Neural crest cell (in vitro differentiated cells): ENCODE results near the gene LDLRAD1. TPM values are rescaled to one million over a fixed set of nuclear protein-coding genes. Genes with fewer than 3 reads are reported as not detected.
A peak's percentile ranks its signal among the peaks of the same experiment; 100 is the strongest.
"Not testable (repeated sequence)": the region's sequence is repeated elsewhere in the genome, so short reads cannot be mapped to it uniquely, and the experiment has no call there.

Experiments
- DNase-seq: peaks from one replicate; pipeline ENCODE4 v3.0.0; 2021; ENCODE audit warnings: low read depth, mixed read lengths, low spot score
- H3K27ac Mint-ChIP-seq: one replicate; pipeline ENCODE4 v1.8.0; 2021; ENCODE audit warnings: mild to moderate bottlenecking, mixed read lengths; ENCODE audit not compliant: unreplicated experiment
- H3K27me3 Mint-ChIP-seq: 2 replicates; pipeline ENCODE4 v1.8.0; 2021; ENCODE audit warnings: low read depth, mild to moderate bottlenecking, mixed read lengths
- H3K36me3 Mint-ChIP-seq: 2 replicates; pipeline ENCODE4 v1.8.0; 2021; ENCODE audit warnings: low read depth, mild to moderate bottlenecking, mixed read lengths
- H3K4me1 Mint-ChIP-seq: 2 replicates; pipeline ENCODE4 v1.8.0; 2021; ENCODE audit warnings: mixed read lengths
- H3K4me3 Mint-ChIP-seq: one replicate; pipeline ENCODE4 v1.8.0; 2021; ENCODE audit warnings: mild to moderate bottlenecking, mixed read lengths
- H3K9me3 Mint-ChIP-seq: 2 replicates; pipeline ENCODE4 v1.8.0; 2021; ENCODE audit warnings: mixed read lengths
- CTCF ChIP-seq: fragments of 200-600 bp; sonication (generic); conservative IDR thresholded peaks from 2 replicates; pipeline ENCODE4 v1.5.0; 2021; ENCODE audit warnings: antibody characterized with exemption, mild to moderate bottlenecking
- total RNA-seq: library from RNA; stranded (reverse); gene quantifications from 2 replicates; pipeline ENCODE4 v1.2.1, GENCODE V29; 2021

LDLRAD1 gene
- total RNA-seq, 1 donor from 2014 or later = not detected

- no peaks in the 10 kb centered on the region for H3K4me1 Mint-ChIP-seq
- H3K27me3 Mint-ChIP-seq = peaks cover 6% of the 10 kb centered on the region
- no peak overlapping the region for H3K4me3 Mint-ChIP-seq
- no peak for DNase-seq
- no peaks in the 10 kb centered on the region for H3K36me3 Mint-ChIP-seq
- no peak for TF ChIP-seq CTCF
- H3K9me3 Mint-ChIP-seq = no peaks in the 10 kb centered on the region
- no peak overlapping the region for H3K27ac Mint-ChIP-seq
Measured at GRCh38 chr1:53995683-53996082, 22.3 kb downstream of the LDLRAD1 start.

GRCh38 chr1:53994516-53994915 lies 23.5 kb downstream of the LDLRAD1 start:
- H3K4me1 Mint-ChIP-seq, H3K9me3 Mint-ChIP-seq, H3K36me3 Mint-ChIP-seq, DNase-seq, H3K27ac Mint-ChIP-seq, H3K4me3 Mint-ChIP-seq, H3K27me3 Mint-ChIP-seq: not testable (repeated sequence)

GRCh38 chr1:53992085-53992874 lies 25.7 kb downstream of the LDLRAD1 start:
- no peaks in the 10 kb centered on the region for H3K36me3 Mint-ChIP-seq
- no peak overlapping the region for H3K27ac Mint-ChIP-seq
- no peak for DNase-seq
- no peaks in the 10 kb centered on the region for H3K4me1 Mint-ChIP-seq
- peak; percentile 51 for TF ChIP-seq CTCF
- H3K4me3 Mint-ChIP-seq = no peak overlapping the region
- no peaks in the 10 kb centered on the region for H3K9me3 Mint-ChIP-seq
- peaks cover 2% of the 10 kb centered on the region for H3K27me3 Mint-ChIP-seq

GRCh38 chr1:53987880-53988279 lies 30.1 kb downstream of the LDLRAD1 start:
- Mint-ChIP-seq H3K4me3 (no peak overlapping the region), H3K36me3 (no peaks in the 10 kb centered on the region), H3K27me3 (no peaks in the 10 kb centered on the region), H3K4me1 (peaks cover 1% of the 10 kb centered on the region), H3K27ac (no peak overlapping the region), H3K9me3 (no peaks in the 10 kb centered on the region)
- TF ChIP-seq CTCF = no peak
- no peak for DNase-seq

GRCh38 chr1:53986458-53986857 lies 31.5 kb downstream of the LDLRAD1 start:
- H3K4me3 Mint-ChIP-seq = no peak overlapping the region
- DNase-seq = no peak
- H3K36me3 Mint-ChIP-seq = no peaks in the 10 kb centered on the region
- H3K27ac Mint-ChIP-seq = no peak overlapping the region
- no peak for TF ChIP-seq CTCF
- peaks cover 10% of the 10 kb centered on the region for H3K4me1 Mint-ChIP-seq
- no peaks in the 10 kb centered on the region for H3K9me3 Mint-ChIP-seq
- H3K27me3 Mint-ChIP-seq = no peaks in the 10 kb centered on the region

- DNase-seq = no peak
Measured at GRCh38 chr1:53984726-53985125, 33.3 kb downstream of the LDLRAD1 start.

More at GRCh38 chr1:53984726-53985125, 33.3 kb downstream of the LDLRAD1 start:
- TF ChIP-seq CTCF = no peak
- Mint-ChIP-seq H3K9me3 (no peaks in the 10 kb centered on the region), H3K4me1 (peaks cover 10% of the 10 kb centered on the region), H3K4me3 (no peak overlapping the region), H3K36me3 (no peaks in the 10 kb centered on the region), H3K27ac (no peak overlapping the region), H3K27me3 (no peaks in the 10 kb centered on the region)
